ENCODE measurements around the gene CHD5.

The CHD5 gene

GRCh38 chr1:6145396-6145750 lies 34.7 kb downstream of the CHD5 start:
- no peak for TF ChIP-seq CTCF (IDR thresholded peaks at IDR 0.05)

- no peak for TF ChIP-seq CTCF (IDR thresholded peaks at IDR 0.05)
Observed at GRCh38 chr1:6144647-6145395, 35.3 kb downstream of the CHD5 start.

DNA sequence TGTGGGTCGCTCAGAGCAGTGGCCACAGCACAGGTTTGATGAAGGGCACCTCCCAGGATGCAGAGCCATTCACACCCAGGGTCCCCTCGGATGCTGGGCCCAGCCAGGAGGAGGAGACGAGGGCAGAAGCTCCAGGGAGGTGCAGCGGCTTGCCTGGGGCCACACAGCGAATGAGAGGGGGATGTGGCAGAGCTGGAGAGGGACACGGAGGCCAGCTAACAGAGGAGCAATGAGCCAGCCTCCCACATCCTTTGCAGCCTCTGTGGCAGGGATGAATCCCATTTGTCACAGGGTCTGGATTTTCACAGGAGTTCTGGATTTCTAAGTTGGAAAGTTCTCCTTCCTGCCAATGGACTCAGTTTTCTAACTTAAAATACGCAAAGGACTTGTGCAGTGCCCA lies 35.9 kb downstream of the CHD5 start:
- no peak for TF ChIP-seq CTCF (IDR thresholded peaks at IDR 0.05)

DNA sequence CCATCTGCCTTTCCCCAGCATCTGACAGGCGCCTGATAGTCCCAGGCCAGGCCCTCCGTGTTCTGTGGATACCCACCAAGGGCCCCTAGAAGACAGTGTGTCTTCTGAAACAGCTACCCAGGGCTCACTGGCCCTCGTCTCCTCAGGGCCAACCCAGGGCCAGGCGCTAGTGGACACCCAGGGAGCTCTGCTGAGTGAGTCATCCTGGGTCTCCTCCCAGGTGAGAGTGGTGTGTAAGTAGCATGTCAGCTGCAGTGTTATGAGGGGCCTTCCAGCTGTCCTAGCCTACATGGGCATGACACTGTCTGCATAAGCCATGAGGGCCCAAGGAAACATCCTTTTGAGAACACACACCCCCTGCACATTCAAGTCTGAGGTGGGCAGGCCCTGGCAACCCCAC lies 36.7 kb downstream of the CHD5 start:
- TF ChIP-seq CTCF (IDR thresholded peaks at IDR 0.05), result no peak

DNA sequence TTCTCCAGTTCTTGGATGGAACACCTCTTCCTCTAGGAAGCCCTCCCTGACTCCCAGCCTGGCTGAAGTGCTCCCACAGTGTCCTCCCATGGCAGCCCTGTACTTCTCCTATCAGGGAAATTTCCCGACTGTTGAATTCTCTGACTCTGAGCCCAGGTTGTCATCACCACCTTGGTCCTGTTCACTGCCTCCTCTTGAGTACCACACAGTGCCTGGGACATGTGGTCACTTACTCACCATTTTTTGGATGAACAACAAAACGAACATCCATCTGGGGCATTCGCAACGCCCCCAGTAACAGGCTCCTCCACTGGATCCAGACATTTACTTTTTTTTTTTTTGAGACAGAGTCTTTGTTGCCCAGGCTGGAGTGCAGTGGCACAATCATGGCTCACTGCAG lies 37.4 kb downstream of the CHD5 start:
- no peak for TF ChIP-seq CTCF (IDR thresholded peaks at IDR 0.05)

- no peak for TF ChIP-seq CTCF (IDR thresholded peaks at IDR 0.05)
Observed at GRCh38 chr1:6142036-6142621, 38.0 kb downstream of the CHD5 start.

DNA sequence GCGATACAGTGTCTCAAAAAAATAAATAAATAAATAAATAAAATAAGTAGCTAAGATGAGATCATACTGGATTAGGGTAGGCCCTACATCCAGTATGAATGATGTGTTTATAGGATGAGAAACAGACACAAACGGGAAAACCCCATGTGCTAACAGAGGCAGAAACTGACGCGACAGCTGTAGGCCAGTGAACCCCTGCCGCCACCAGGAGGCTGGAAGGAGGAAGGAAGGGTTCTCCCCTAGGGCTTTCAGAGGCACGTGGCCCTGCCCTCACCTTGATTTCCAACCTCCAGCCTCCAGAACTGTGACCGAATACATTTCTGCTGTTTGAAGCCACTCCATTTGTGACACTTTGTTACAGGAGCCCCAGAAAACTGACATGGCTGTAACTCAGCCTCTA lies 38.5 kb downstream of the CHD5 start:
- TF ChIP-seq CTCF (IDR thresholded peaks at IDR 0.05), result no peak

Measured in LNCAP (cell line).